Heart right ventricle (tissue), 16 donors: ENCODE data around the gene CSNK1D. TPM values are rescaled to one million over a fixed set of nuclear protein-coding genes. Genes with fewer than 3 reads are reported as not detected.

ENCODE experiments used
- ATAC-seq, 8 donors: fragments of 200-7000 bp; cut with Tn5 transposase; one replicate each; pipeline ENCODE4 v1.9.1; 2020; ENCODE audit warnings: mild to moderate bottlenecking in 8 of 8, moderate library complexity in 8 of 8, moderate number of reproducible peaks in 1 of 8
- DNase-seq, 2 donors: peaks; one replicate each; pipeline ENCODE4 v3.0.0-alpha.2; 2020
- H3K27ac ChIP-seq, 10 donors: fragments of 200-600 bp; sonication (generic) in 2 of 10; one replicate each; pipeline versions ENCODE4 v1.5.0 to v1.8.0; 2020 to 2022; ENCODE audit warnings: mild to moderate bottlenecking in 3 of 10
- H3K27me3 ChIP-seq, 7 donors: fragments of 200-600 bp; one replicate each; pipeline ENCODE4 v1.8.0; 2021 to 2022; ENCODE audit warnings: mild to moderate bottlenecking in 2 of 7
- H3K36me3 ChIP-seq, 9 donors: fragments of 200-600 bp; sonication (generic) in 1 of 9; one replicate each; pipeline versions ENCODE4 v1.5.0 to v1.8.0; 2020 to 2022; ENCODE audit warnings: mild to moderate bottlenecking in 2 of 9
- H3K4me1 ChIP-seq, 9 donors: fragments of 200-600 bp; sonication (generic) in 1 of 9; one replicate each; pipeline versions ENCODE4 v1.5.0 to v1.8.0; 2020 to 2022; ENCODE audit warnings: mild to moderate bottlenecking in 4 of 9
- H3K4me3 ChIP-seq, 10 donors: fragments of 200-600 bp; sonication (generic) in 2 of 10; one replicate each; pipeline versions ENCODE4 v1.5.0 to v1.8.0; 2020 to 2022; ENCODE audit warnings: mild to moderate bottlenecking in 7 of 10, moderate library complexity in 2 of 10
- H3K9me3 ChIP-seq, 11 donors: fragments of 200-600 bp in 10 of 11; sonication (generic) in 2 of 11; one replicate each; pipeline versions ENCODE4 v1.5.0 to v1.8.0; 2013 to 2022; ENCODE audit warnings: mild to moderate bottlenecking in 2 of 11, control low read depth in 1 of 11, moderate library complexity in 1 of 11
- WGBS, 2 donors: extraction: QIAGEN DNeasy Blood & Tissue Kit; methylation state at CpG; one replicate each; pipeline ENCODE4 v1.1.7; 2013; ENCODE audit warnings: inconsistent platforms in 1 of 2; 5-methylcytosine and 5-hydroxymethylcytosine counted together
- intact Hi-C, 10 donors: fragments of 100-400 bp; cut with DNase I; formaldehyde crosslinking; loops; one replicate each; pipeline versions ENCODE4 v1.11.1 to v1.14.2; 2022
- polyA plus RNA-seq, 2 donors: library from polyadenylated mRNA; stranded (reverse); fragments of 200-250 nt; gene quantifications; one replicate each; pipeline ENCODE4 v1.2.3, GENCODE V29; 2013
- total RNA-seq, 10 donors: library from RNA; stranded (reverse); fragmentation: NEBNext Ultra II Directional in 3 of 10; extraction: Animal tissue kit (Norgen Biotek cat#: 25700) in 3 of 10; gene quantifications; one replicate each; pipeline versions ENCODE4 v1.2.1 to v1.2.4, GENCODE V29; 2021 to 2023
- TF ChIP-seq, protein P1 (sequence below), 9 donors: fragments of 200-600 bp; sonication (generic) in 2 of 9; IDR thresholded peaks; one replicate each; pipeline versions ENCODE4 v1.5.0 to v1.8.0; 2021 to 2022; ENCODE audit warnings: antibody characterized with exemption in 9 of 9, mild to moderate bottlenecking in 5 of 9, moderate library complexity in 1 of 9
- donor health status: Arrhythmogenic right ventricular cardiomyopathy.
- donor health status: ischemic (EF 13 %, LVEDD 7.1; RV severe dilation, severe dysfunction).
- donor health status: healthy with polysubstance abuse.
- donor health status: DM: no; HTN: yes; CAD: no.
- donor health status: DM: no; HTN: no; CAD: no.
- donor health status: ischemic (EF 25% LVEDD 6.9; RV normal size, moderate dysfunction).
- donor health status: ischemic (EF 25% LVEDD 5.7; RV mildly dilated, moderate dysfunction).
- donor health status: healthy.
- donor health status: DM: yes; HTN: yes; CAD: no.
- donor health status: Ischemic cardiomyopathy.
- donor health status: ischemic (EF 35%, LVEDD 5.7; RV mildly dilated, moderate dysfunction).
- donor health status: nonischemic (EF 11% LVEDD 7.7; RV severe dilation, severe dysfunction).
- donor health status: DM: yes; HTN: yes; CAD: no.
- donor health status: PGD.
- donor health status: ischemic (EF 29% LVEDD 5.4; RV normal size, mild dysfunction).
- donor health status: nonischemic (EF 23%, LVEDD 6.1; RV moderate dilation, normal function).

CSNK1D gene
- total and polyA plus RNA-seq, 12 donors: 54.4 to 72.7 (median 66.8) TPM

DNA sequence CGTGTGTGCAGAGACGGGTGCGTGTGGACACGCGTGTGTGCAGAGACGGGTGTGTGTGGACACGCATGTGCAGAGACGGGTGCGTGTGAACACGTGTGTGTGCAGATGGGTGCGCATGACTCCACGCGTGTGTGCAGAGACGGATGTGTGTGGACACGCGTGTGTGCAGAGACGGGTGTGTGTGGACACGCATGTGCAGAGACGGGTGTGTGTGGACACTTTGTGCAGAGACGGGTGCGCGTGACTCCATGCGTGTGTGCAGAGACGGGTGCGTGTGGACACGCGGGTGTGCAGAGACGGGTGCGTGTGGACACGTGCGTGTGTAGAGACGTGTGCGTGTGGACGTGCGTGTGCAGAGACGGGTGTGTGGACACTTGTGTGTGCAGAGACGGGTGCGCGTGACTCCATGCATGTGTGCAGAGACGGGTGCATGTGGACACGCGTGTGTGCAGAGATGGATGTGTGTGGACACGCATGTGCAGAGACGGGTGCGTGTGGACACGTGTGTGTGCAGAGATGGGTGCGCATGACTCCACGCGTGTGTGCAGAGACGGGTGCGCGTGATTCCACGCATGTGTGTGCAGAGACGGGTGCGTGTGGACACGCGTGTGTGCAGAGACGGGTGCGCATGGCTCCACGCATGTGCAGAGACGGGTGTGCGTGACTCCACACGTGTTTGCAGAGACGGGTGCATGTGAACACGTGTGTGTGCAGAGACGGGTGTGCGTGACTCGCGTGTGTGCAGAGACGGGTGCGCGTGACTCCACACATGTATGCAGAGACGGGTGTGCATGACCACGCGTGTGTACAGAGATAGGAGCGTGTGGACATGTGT lies 45.5 kb upstream of the CSNK1D start:
- intact Hi-C loops: loop anchor here in 1 of 10 donors (5.0 kb wide), 1 partner anchor 62 kb away; no protein-coding TSS in a partner anchor

DNA sequence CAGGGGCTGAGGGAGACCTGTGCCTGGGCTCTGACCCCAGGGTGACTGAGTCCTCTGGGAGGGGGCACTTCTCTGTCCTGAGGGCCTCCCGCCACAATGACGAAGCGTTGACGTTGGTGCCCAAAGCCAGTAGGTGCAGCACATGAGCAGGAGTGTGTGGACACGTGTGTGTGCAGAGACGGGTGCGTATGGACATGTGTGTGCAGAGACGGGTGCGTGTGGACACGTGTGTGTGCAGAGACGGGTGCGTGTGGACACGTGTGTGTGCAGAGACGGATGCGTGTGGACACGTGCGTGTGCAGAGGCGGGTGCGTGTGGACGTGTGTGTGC lies 44.6 kb upstream of the CSNK1D start:
- no peak for ATAC-seq

More for the DNA sequence above, 45.5 kb upstream of the CSNK1D start:
- Histone ChIP-seq H3K9me3 (no peaks in the 10 kb centered on the region), H3K4me1 (peaks cover 0 to 31% (median 7%) of the 10 kb centered on the region in 9 donors), H3K36me3 (peaks cover 0 to 6% (median 0%) of the 10 kb centered on the region in 9 donors), H3K27ac (no peak overlapping the region), H3K4me3 (no peak overlapping the region), H3K27me3 (peaks cover 17 to 44% (median 32%) of the 10 kb centered on the region in 7 donors)
- ATAC-seq: no peak
- DNase-seq: no peak
- TF ChIP-seq, protein P1, sequence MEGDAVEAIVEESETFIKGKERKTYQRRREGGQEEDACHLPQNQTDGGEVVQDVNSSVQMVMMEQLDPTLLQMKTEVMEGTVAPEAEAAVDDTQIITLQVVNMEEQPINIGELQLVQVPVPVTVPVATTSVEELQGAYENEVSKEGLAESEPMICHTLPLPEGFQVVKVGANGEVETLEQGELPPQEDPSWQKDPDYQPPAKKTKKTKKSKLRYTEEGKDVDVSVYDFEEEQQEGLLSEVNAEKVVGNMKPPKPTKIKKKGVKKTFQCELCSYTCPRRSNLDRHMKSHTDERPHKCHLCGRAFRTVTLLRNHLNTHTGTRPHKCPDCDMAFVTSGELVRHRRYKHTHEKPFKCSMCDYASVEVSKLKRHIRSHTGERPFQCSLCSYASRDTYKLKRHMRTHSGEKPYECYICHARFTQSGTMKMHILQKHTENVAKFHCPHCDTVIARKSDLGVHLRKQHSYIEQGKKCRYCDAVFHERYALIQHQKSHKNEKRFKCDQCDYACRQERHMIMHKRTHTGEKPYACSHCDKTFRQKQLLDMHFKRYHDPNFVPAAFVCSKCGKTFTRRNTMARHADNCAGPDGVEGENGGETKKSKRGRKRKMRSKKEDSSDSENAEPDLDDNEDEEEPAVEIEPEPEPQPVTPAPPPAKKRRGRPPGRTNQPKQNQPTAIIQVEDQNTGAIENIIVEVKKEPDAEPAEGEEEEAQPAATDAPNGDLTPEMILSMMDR (IDR thresholded peaks at IDR 0.05): no peak
- WGBS, 2 donors: 95 to 97% methylated on average over 76 of the region's 76 CpGs

DNA sequence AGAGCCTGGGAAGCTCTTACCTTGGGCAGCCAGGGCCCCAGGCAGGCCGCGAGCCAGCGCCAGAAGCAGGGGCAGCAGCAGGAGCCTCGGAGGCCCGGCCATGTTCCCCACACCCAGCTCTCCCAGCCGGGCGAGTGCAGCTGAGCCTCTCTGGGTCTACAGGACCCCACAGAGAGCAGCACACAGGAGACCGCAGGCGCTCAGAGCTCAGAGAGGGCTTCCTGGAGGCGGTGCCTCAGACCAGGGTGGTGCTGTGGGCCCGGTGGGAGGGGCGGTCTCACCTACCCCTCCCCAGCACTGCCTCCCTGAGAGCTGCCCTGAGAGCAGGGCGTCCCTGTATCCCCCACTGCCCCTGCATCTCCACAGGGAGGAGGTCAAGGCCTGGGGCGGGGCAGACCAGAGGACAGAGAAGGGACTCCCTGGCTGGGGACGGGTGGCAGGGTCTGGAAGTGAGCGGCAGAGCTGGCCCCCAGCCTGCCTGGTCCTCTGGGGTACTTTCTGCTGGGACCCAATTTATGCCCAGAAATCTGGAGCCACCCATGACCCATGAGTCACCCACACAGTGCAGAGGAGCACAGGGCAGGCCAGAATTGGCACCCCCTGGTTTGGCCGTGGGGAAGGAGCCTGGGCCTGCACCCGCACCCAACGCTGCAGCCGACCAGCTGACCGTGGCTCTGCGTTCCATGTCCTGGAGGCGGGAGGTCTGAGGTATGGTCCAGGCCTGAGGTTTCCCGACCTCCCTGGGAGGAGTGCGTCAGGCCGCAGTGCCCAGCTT lies 44.1 kb upstream of the CSNK1D start, which contains the start of gene CD7:
Gene CD7 (minus strand): TSS at position 215 of the 775 bp plus-strand sequence. CDS start 113 bp downstream, at position 102.
- peaks cover 0 to 6% (median 0%) of the 10 kb centered on the region in 9 donors for H3K36me3 ChIP-seq
- peak in 1 of 2 donors; percentile 8 for DNase-seq

More for the DNA sequence above, 44.6 kb upstream of the CSNK1D start:
- Histone ChIP-seq H3K4me1 (peaks cover 0 to 31% (median 7%) of the 10 kb centered on the region in 9 donors), H3K4me3 (no peak overlapping the region), H3K9me3 (no peaks in the 10 kb centered on the region), H3K27ac (no peak overlapping the region), H3K36me3 (peaks cover 0 to 6% (median 0%) of the 10 kb centered on the region in 9 donors), H3K27me3 (peaks cover 17 to 52% (median 40%) of the 10 kb centered on the region in 7 donors)
- intact Hi-C loops: loop anchor here in 1 of 10 donors (5.0 kb wide), 1 partner anchor 61 kb away; no protein-coding TSS in a partner anchor
- no peak for DNase-seq
- TF ChIP-seq, protein P1 (IDR thresholded peaks at IDR 0.05): no peak
- WGBS, 2 donors: 97 to 98% methylated on average over 20 of the region's 20 CpGs

More for the DNA sequence above, 44.1 kb upstream of the CSNK1D start, which contains the start of gene CD7:
- TF ChIP-seq, protein P1 (IDR thresholded peaks at IDR 0.05): no peak
- H3K9me3 ChIP-seq: no peaks in the 10 kb centered on the region
- peak within 1 kb of the TSS in 1 of 10 donors; percentile 72 for H3K27ac ChIP-seq
- peaks cover 17 to 57% (median 46%) of the 10 kb centered on the region in 7 donors for H3K27me3 ChIP-seq
- intact Hi-C loops: loop anchor here in 1 of 10 donors (5.0 kb wide), 1 partner anchor 60 kb away; no protein-coding TSS in a partner anchor
- ATAC-seq: no peak
- peak within 1 kb of the TSS in 1 of 10 donors; percentile 44 for H3K4me3 ChIP-seq
- WGBS, 2 donors: 79 to 85% methylated on average over 26 of the region's 26 CpGs
- H3K4me1 ChIP-seq: peaks cover 0 to 31% (median 7%) of the 10 kb centered on the region in 9 donors
